ENCODE data around the gene TMEM212.
"Not testable (repeated sequence)": the region's sequence is repeated elsewhere in the genome, so short reads cannot be mapped to it uniquely, and the experiment has no call there.

Gene TMEM212

GRCh38 chr3:171898192-171898591 lies 55.0 kb downstream of the TMEM212 start:
- no peak for DNase-seq

GRCh38 chr3:171900446-171900845 lies 57.3 kb downstream of the TMEM212 start:
- no peak for DNase-seq

- no peak for DNase-seq
Observed at GRCh38 chr3:171901615-171902312, 58.6 kb downstream of the TMEM212 start.

- no peak for DNase-seq
Observed at GRCh38 chr3:171904829-171905228, 61.7 kb downstream of the TMEM212 start.

- DNase-seq: not testable (repeated sequence)
Observed at GRCh38 chr3:171906503-171906902, 63.4 kb downstream of the TMEM212 start.

- DNase-seq: no peak
Observed at GRCh38 chr3:171906951-171907676, 64.0 kb downstream of the TMEM212 start.

GRCh38 chr3:171907761-171908160 lies 64.6 kb downstream of the TMEM212 start:
- DNase-seq: no peak

- DNase-seq: no peak
Observed at GRCh38 chr3:171908731-171909130, 65.6 kb downstream of the TMEM212 start.
